Measurements from ENCODE around the gene PROX1.

PROX1 gene

GRCh38 chr1:214066936-214067335 is 79.2 kb downstream of the PROX1 start:
- Histone ChIP-seq H3K4me1 (ENCODE audit: control insufficient read depth in 5 of 5, insufficient read depth in 5 of 5, low read length in 5 of 5) (no peaks in the 10 kb centered on the region), H3K9me3 (ENCODE audit: control insufficient read depth in 5 of 5, low read length in 5 of 5) (no peaks in the 10 kb centered on the region), H3K4me3 (ENCODE audit: low read depth in 1 of 5, low read length in 5 of 5) (no peak overlapping the region), H3K27me3 (ENCODE audit: control insufficient read depth in 5 of 5, insufficient read depth in 4 of 5, low read length in 5 of 5) (peaks cover 0 to 2% (median 0%) of the 10 kb centered on the region in 5 donors), H3K36me3 (ENCODE audit: control insufficient read depth in 5 of 5, insufficient read depth in 5 of 5, low read length in 5 of 5) (no peaks in the 10 kb centered on the region), H3K9ac (ENCODE audit: low read length in 5 of 5) (no peak overlapping the region), H3K27ac (ENCODE audit: low read depth, low read length) (no peak overlapping the region)

DNA sequence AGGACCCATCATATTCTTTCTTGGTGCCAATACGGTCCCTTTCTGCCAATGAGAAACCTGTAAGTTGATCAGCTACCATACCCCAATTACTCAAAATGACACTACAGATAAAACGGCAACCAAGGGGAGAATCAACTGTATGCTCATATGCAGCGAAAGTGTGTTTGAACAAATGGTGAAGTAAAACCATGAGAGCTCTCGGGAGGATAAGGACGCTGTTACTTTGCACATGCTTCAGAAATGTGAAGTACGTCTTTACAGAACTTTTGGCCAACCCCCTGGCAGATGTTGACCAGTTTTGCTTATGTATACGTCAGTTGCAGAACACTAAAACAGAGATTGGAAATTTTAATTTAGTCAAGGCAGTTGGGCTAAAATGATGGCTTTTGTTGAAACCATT is 79.6 kb downstream of the PROX1 start:
- Histone ChIP-seq H3K27me3 (ENCODE audit: control insufficient read depth in 5 of 5, insufficient read depth in 4 of 5, low read length in 5 of 5) (peaks cover 0 to 2% (median 0%) of the 10 kb centered on the region in 5 donors), H3K27ac (ENCODE audit: low read depth, low read length) (no peak overlapping the region), H3K4me3 (ENCODE audit: low read depth in 1 of 5, low read length in 5 of 5) (no peak overlapping the region), H3K9ac (ENCODE audit: low read length in 5 of 5) (no peak overlapping the region), H3K36me3 (ENCODE audit: control insufficient read depth in 5 of 5, insufficient read depth in 5 of 5, low read length in 5 of 5) (no peaks in the 10 kb centered on the region), H3K4me1 (ENCODE audit: control insufficient read depth in 5 of 5, insufficient read depth in 5 of 5, low read length in 5 of 5) (no peaks in the 10 kb centered on the region), H3K9me3 (ENCODE audit: control insufficient read depth in 5 of 5, low read length in 5 of 5) (no peaks in the 10 kb centered on the region)

DNA sequence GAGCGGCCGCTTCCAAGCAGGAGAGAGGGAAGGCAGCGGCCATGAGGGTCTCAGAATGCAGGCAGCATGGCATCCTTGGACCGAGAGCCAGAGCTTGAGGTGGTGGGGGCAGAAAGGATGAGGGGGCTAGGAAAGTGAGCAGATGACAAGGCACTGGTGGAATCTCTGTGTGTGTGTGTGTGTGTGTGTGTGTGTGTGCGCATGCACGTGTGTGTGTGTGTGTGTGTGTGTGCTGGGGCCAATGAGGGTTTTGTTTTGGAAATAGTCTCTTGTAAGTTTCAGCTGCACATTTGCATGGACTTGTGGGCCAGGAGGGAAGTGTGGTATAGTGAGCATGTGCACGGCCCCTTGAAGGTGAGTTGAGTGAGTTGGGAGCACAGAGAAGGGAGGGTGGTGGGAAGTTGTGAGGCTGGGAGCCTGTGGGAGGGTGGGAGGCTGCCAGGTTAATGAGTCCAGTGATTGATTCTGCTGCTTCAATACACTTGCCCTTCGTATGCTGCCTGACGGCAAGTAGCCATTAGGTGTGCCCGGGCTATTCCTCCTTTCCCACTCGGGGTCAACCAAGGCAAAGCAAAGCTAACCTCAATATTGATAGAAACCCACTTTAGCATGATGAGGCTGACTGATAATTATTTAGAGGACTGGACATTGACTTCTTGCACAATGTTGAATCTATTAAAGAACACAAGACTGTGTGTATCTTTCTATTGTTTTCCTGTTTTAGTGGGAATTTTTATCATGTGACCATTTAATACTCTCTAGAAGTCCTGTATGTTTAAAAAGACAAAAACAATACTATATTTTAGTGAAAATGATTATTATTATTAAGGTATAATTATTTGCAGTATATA is 80.3 kb downstream of the PROX1 start:
- peaks cover 0 to 2% (median 0%) of the 10 kb centered on the region in 5 donors for H3K27me3 ChIP-seq (ENCODE audit: control insufficient read depth in 5 of 5, insufficient read depth in 4 of 5, low read length in 5 of 5)
- H3K36me3 ChIP-seq (ENCODE audit: control insufficient read depth in 5 of 5, insufficient read depth in 5 of 5, low read length in 5 of 5): no peaks in the 10 kb centered on the region
- H3K4me3 ChIP-seq (ENCODE audit: low read depth in 1 of 5, low read length in 5 of 5): no peak overlapping the region
- no peaks in the 10 kb centered on the region for H3K4me1 ChIP-seq (ENCODE audit: control insufficient read depth in 5 of 5, insufficient read depth in 5 of 5, low read length in 5 of 5)
- no peaks in the 10 kb centered on the region for H3K9me3 ChIP-seq (ENCODE audit: control insufficient read depth in 5 of 5, low read length in 5 of 5)
- H3K9ac ChIP-seq (ENCODE audit: low read length in 5 of 5): no peak overlapping the region
- H3K27ac ChIP-seq (ENCODE audit: low read depth, low read length): no peak overlapping the region

DNA sequence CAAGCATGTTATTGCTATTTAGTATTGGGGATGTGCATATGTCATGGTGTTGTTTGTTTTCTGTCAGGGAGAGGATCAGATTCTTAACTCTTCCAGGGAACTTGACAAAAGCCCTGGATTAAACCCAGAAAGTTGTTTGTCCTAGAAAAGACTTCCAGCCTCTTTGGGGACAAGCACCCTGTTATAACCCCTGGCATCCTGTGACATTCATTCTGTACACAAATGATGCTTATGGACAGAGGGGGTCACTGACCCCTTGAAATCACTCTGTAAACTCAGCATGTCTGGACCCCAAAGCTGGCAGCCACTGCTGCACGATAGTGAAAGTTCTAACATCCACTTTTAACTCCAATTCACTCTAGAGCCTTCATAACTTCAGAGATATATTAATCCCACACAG is 81.2 kb downstream of the PROX1 start:
- Histone ChIP-seq H3K4me3 (ENCODE audit: low read depth in 1 of 5, low read length in 5 of 5) (no peak overlapping the region), H3K9ac (ENCODE audit: low read length in 5 of 5) (no peak overlapping the region), H3K4me1 (ENCODE audit: control insufficient read depth in 5 of 5, insufficient read depth in 5 of 5, low read length in 5 of 5) (no peaks in the 10 kb centered on the region), H3K27ac (ENCODE audit: low read depth, low read length) (no peak overlapping the region), H3K27me3 (ENCODE audit: control insufficient read depth in 5 of 5, insufficient read depth in 4 of 5, low read length in 5 of 5) (peaks cover 0 to 6% (median 2%) of the 10 kb centered on the region in 5 donors), H3K36me3 (ENCODE audit: control insufficient read depth in 5 of 5, insufficient read depth in 5 of 5, low read length in 5 of 5) (no peaks in the 10 kb centered on the region), H3K9me3 (ENCODE audit: control insufficient read depth in 5 of 5, low read length in 5 of 5) (peaks cover 0 to 2% (median 0%) of the 10 kb centered on the region in 5 donors)

- no peaks in the 10 kb centered on the region for H3K36me3 ChIP-seq (ENCODE audit: control insufficient read depth in 5 of 5, insufficient read depth in 5 of 5, low read length in 5 of 5)
- no peak overlapping the region for H3K27ac ChIP-seq (ENCODE audit: low read depth, low read length)
- H3K4me3 ChIP-seq (ENCODE audit: low read depth in 1 of 5, low read length in 5 of 5): no peak overlapping the region
- H3K4me1 ChIP-seq (ENCODE audit: control insufficient read depth in 5 of 5, insufficient read depth in 5 of 5, low read length in 5 of 5): no peaks in the 10 kb centered on the region
- peaks cover 0 to 2% (median 0%) of the 10 kb centered on the region in 5 donors for H3K9me3 ChIP-seq (ENCODE audit: control insufficient read depth in 5 of 5, low read length in 5 of 5)
- no peak overlapping the region for H3K9ac ChIP-seq (ENCODE audit: low read length in 5 of 5)
- H3K27me3 ChIP-seq (ENCODE audit: control insufficient read depth in 5 of 5, insufficient read depth in 4 of 5, low read length in 5 of 5): peaks cover 0 to 6% (median 2%) of the 10 kb centered on the region in 5 donors
Measured at GRCh38 chr1:214071469-214071868, 83.7 kb downstream of the PROX1 start.

- no peaks in the 10 kb centered on the region for H3K36me3 ChIP-seq (ENCODE audit: control insufficient read depth in 5 of 5, insufficient read depth in 5 of 5, low read length in 5 of 5)
- H3K27ac ChIP-seq (ENCODE audit: low read depth, low read length): no peak overlapping the region
- peaks cover 0 to 2% (median 0%) of the 10 kb centered on the region in 5 donors for H3K9me3 ChIP-seq (ENCODE audit: control insufficient read depth in 5 of 5, low read length in 5 of 5)
- no peaks in the 10 kb centered on the region for H3K4me1 ChIP-seq (ENCODE audit: control insufficient read depth in 5 of 5, insufficient read depth in 5 of 5, low read length in 5 of 5)
- H3K27me3 ChIP-seq (ENCODE audit: control insufficient read depth in 5 of 5, insufficient read depth in 4 of 5, low read length in 5 of 5): peaks cover 0 to 6% (median 2%) of the 10 kb centered on the region in 5 donors
- H3K9ac ChIP-seq (ENCODE audit: low read length in 5 of 5): no peak overlapping the region
- no peak overlapping the region for H3K4me3 ChIP-seq (ENCODE audit: low read depth in 1 of 5, low read length in 5 of 5)
Measured at GRCh38 chr1:214072426-214073157, 84.8 kb downstream of the PROX1 start.

DNA sequence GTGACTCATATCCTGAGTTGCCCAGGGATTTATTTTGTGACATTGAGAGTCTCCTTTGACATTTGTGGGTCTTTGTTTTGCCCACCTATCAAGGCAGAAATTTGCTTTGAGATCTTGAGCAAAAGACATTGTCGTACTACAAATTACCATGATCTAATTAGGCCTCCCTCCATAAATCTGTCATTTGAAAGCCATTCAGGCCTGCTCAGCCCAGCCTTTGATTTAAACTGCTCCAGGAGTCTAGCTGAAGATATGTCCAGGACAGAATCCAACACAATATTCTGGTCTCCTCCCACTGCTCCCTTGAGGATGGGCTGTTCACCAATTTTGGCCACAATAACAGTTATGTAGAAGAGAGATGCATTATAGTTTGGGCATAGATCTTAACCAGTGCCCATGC is 86.7 kb downstream of the PROX1 start:
- no peak overlapping the region for H3K4me3 ChIP-seq (ENCODE audit: low read depth in 1 of 5, low read length in 5 of 5)
- peaks cover 0 to 2% (median 0%) of the 10 kb centered on the region in 5 donors for H3K9me3 ChIP-seq (ENCODE audit: control insufficient read depth in 5 of 5, low read length in 5 of 5)
- no peaks in the 10 kb centered on the region for H3K4me1 ChIP-seq (ENCODE audit: control insufficient read depth in 5 of 5, insufficient read depth in 5 of 5, low read length in 5 of 5)
- H3K27ac ChIP-seq (ENCODE audit: low read depth, low read length): no peak overlapping the region
- no peak overlapping the region for H3K9ac ChIP-seq (ENCODE audit: low read length in 5 of 5)
- peaks cover 0 to 6% (median 2%) of the 10 kb centered on the region in 5 donors for H3K27me3 ChIP-seq (ENCODE audit: control insufficient read depth in 5 of 5, insufficient read depth in 4 of 5, low read length in 5 of 5)
- H3K36me3 ChIP-seq (ENCODE audit: control insufficient read depth in 5 of 5, insufficient read depth in 5 of 5, low read length in 5 of 5): no peaks in the 10 kb centered on the region

DNA sequence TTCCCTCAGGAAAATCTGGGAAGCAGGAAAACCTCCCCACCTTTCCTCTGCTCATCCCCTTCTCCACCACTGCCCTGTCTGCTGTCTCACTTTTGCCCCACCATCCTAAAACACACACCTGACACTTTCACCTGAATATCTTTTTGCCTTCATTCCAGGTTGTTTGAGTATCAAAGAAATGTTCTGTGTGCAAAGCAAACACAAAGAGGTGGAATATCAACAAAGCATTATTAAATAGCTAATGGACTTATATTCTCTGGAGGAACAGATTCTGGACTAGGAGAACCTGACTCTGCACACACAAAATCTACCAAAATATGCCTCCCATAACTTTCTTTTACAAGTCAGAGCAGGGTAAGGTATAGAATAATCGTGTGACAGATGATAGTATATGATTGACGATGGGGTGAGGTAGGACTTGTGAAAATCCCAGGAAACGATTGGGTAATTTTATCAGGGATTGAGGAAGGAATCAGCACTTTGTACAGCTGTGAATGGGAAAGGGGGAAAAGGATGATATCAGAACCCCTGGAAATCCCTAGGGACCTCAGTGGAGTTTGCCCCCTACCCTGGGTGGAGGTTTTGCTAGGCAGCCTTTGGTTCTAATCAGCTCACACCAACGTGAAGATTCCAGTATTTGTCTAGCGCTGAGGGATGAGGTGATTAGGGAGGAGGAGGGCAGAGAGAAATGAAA is 87.7 kb downstream of the PROX1 start:
- Histone ChIP-seq H3K4me1 (ENCODE audit: control insufficient read depth in 5 of 5, insufficient read depth in 5 of 5, low read length in 5 of 5) (no peaks in the 10 kb centered on the region), H3K27ac (ENCODE audit: low read depth, low read length) (no peak overlapping the region), H3K27me3 (ENCODE audit: control insufficient read depth in 5 of 5, insufficient read depth in 4 of 5, low read length in 5 of 5) (peaks cover 0 to 6% (median 2%) of the 10 kb centered on the region in 5 donors), H3K9ac (ENCODE audit: low read length in 5 of 5) (no peak overlapping the region), H3K4me3 (ENCODE audit: low read depth in 1 of 5, low read length in 5 of 5) (no peak overlapping the region), H3K9me3 (ENCODE audit: control insufficient read depth in 5 of 5, low read length in 5 of 5) (peaks cover 0 to 2% (median 0%) of the 10 kb centered on the region in 5 donors), H3K36me3 (ENCODE audit: control insufficient read depth in 5 of 5, insufficient read depth in 5 of 5, low read length in 5 of 5) (no peaks in the 10 kb centered on the region)

DNA sequence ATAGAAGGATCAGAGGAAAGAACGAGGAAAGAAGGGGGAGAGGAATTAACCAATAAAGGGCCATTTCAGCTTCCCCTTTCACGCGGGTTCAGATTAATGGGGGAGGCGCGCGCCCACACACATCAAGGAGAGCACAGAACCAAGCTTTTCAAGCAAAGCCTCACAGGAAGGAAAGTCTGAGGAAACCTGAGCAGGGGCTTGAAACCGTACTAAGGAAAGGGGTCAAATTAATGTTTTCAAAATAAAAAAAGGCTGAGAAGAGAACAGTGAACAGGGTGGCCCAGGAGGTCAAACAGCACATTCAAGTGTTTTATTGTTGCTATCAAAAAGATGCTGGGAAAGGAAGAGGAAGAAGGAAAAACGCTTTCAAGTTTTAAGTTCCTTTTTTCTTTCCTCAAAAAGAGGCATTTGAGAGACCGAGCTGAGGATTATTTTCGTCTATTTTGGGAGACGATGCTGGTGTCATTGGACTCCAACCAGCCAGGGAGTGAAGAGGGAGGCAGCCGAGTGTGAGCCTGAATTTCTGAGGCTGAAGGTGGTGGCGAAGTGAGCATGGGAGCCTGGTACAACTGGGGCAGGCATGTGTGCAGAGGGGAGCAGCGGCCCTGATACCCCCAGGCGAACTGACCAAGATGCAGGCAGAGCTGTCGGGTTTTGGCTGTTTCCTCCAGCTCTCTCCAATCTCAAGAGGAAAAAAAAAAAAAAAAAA is 88.4 kb downstream of the PROX1 start:
- Histone ChIP-seq H3K9me3 (ENCODE audit: control insufficient read depth in 5 of 5, low read length in 5 of 5) (peaks cover 0 to 2% (median 0%) of the 10 kb centered on the region in 5 donors), H3K4me3 (ENCODE audit: low read depth in 1 of 5, low read length in 5 of 5) (no peak overlapping the region), H3K27ac (ENCODE audit: low read depth, low read length) (no peak overlapping the region), H3K36me3 (ENCODE audit: control insufficient read depth in 5 of 5, insufficient read depth in 5 of 5, low read length in 5 of 5) (no peaks in the 10 kb centered on the region), H3K27me3 (ENCODE audit: control insufficient read depth in 5 of 5, insufficient read depth in 4 of 5, low read length in 5 of 5) (peaks cover 0 to 6% (median 2%) of the 10 kb centered on the region in 5 donors), H3K4me1 (ENCODE audit: control insufficient read depth in 5 of 5, insufficient read depth in 5 of 5, low read length in 5 of 5) (no peaks in the 10 kb centered on the region), H3K9ac (ENCODE audit: low read length in 5 of 5) (no peak overlapping the region)

All from subcutaneous abdominal adipose tissue (tissue), 5 donors.